Vagina (tissue), 2 donors: Measurements from ENCODE around the gene SORCS2. TPM values are rescaled to one million over a fixed set of nuclear protein-coding genes. Genes with fewer than 3 reads are reported as not detected.

Source experiments
- DNase-seq, 2 donors: peaks; one replicate each; pipeline ENCODE4 v3.0.0-alpha.2; 2017; ENCODE audit errors: extremely low spot score in 2 of 2
- H3K27ac ChIP-seq: fragments of 200-600 bp; sonication (generic); one replicate; pipeline ENCODE4 v1.5.1; 2019
- H3K27me3 ChIP-seq: fragments of 200-600 bp; sonication (generic); one replicate; pipeline ENCODE4 v1.5.1; 2019
- H3K36me3 ChIP-seq, 2 donors: fragments of 200-600 bp; sonication (generic); one replicate each; pipeline ENCODE4 v1.5.1; 2017 to 2019
- H3K4me1 ChIP-seq: fragments of 200-600 bp; sonication (generic); one replicate; pipeline ENCODE4 v1.5.1; 2019
- H3K4me3 ChIP-seq, 2 donors: fragments of 200-600 bp; sonication (generic); 1 replicate in 1 of 2; 2 replicates in 1 of 2; pipeline ENCODE4 v1.5.1; 2016 to 2019
- H3K9me3 ChIP-seq: fragments of 200-600 bp; sonication (generic); one replicate; pipeline ENCODE4 v1.5.1; 2019
- CTCF ChIP-seq, 3 experiments: fragments of 450-650 bp in 2 of 3; fragments of 200-600 bp in 1 of 3; sonication (generic) in 1 of 3; IDR thresholded peaks; one replicate each; pipeline ENCODE4 v1.5.1; 2017 to 2019; ENCODE audit warnings: antibody characterized with exemption in 3 of 3, mild to moderate bottlenecking in 2 of 3, moderate library complexity in 2 of 3
- POLR2A ChIP-seq, 2 donors: fragments of 450-650 bp; IDR thresholded peaks; one replicate each; pipeline ENCODE4 v1.6.1; 2017; ENCODE audit warnings: antibody characterized with exemption in 2 of 2, mild to moderate bottlenecking in 2 of 2, moderate library complexity in 2 of 2
- POLR2AphosphoS5 ChIP-seq, 2 donors: sonication (generic); formaldehyde crosslinking; IDR thresholded peaks; one replicate each; pipeline ENCODE4 v1.9.0; 2017; ENCODE audit warnings: antibody characterized with exemption in 2 of 2, mild to moderate bottlenecking in 2 of 2, low read depth in 1 of 2; ENCODE audit not compliant: insufficient read depth in 1 of 2
- intact Hi-C: fragments of 100-400 bp; cut with DNase I; formaldehyde crosslinking; loops from one replicate; pipeline ENCODE4 v1.15.1; 2023
- total RNA-seq: library from RNA; depleted of rRNA; stranded (reverse); fragments of >200 nt; gene quantifications from one replicate; pipeline ENCODE4 v1.2.3, GENCODE V29; 2016

The SORCS2 gene
- total RNA-seq, 1 donor from 2014 or later = 5.4 TPM

- no peak for DNase-seq
These were observed 137.8 kb downstream of the SORCS2 start for GRCh38 chr4:7330031-7330596.

DNA sequence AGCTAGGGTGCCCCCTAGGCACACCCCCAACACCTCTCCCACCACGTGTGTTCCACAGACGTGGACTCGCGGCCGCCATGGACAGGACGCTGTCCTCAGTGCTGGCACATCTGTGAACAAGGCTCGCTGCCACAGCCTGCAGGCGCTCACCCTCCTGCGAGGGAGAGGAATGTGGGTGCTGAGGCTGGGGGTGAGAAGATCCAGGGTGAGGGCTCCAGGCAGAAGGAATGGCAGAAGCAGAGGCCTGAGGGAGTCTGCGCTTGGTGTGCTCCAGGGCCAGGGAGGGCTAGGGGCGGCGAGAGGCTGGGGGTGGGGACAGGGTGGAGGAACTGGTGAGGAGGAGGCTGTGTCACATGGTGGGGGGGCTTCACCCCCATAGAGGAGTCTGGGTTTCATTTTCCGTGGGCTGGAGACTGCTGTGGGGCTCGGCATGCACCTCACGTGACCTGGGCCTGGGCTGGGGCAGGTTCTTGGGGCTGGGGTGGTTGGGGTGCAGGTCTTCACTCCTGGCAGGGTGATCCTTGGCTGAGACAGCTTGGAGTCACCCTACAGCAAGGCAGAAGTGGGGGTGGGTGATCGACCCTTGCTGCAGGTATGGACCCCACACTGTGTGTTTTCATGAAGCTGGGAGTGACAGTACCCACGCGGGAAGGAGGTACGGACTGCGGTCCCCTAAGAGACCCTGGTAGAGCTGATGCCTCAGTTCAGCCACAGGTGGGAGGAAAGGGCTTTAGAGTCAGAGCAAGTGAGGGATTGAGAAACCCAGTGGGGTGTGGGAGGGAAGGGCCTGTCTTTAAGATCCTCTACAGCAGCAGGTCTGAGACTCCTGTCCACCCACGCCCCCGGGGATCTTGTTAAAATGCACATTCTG lies 138.7 kb downstream of the SORCS2 start:
- Histone ChIP-seq H3K4me3 (no peak overlapping the region), H3K27ac (no peak overlapping the region), H3K4me1 (peaks cover 56% of the 10 kb centered on the region), H3K27me3 (no peaks in the 10 kb centered on the region), H3K36me3 (no peaks in the 10 kb centered on the region), H3K9me3 (no peaks in the 10 kb centered on the region)
- intact Hi-C loops = no loop called here
- DNase-seq = no peak
- TF ChIP-seq POLR2AphosphoS5 (IDR thresholded peaks at IDR 0.05; ENCODE audit: insufficient read depth in 1 of 2, low read depth in 1 of 2) (no peak), CTCF (IDR thresholded peaks at IDR 0.05) (no peak), POLR2A (IDR thresholded peaks at IDR 0.05) (no peak)

More at GRCh38 chr4:7330031-7330596, 137.8 kb downstream of the SORCS2 start:
- no peak for TF ChIP-seq CTCF (IDR thresholded peaks at IDR 0.05)
- Histone ChIP-seq H3K27ac (no peak overlapping the region), H3K27me3 (no peaks in the 10 kb centered on the region), H3K9me3 (no peaks in the 10 kb centered on the region), H3K36me3 (no peaks in the 10 kb centered on the region), H3K4me3 (no peak overlapping the region), H3K4me1 (peaks cover 47% of the 10 kb centered on the region)
- intact Hi-C loops = no loop called here

DNA sequence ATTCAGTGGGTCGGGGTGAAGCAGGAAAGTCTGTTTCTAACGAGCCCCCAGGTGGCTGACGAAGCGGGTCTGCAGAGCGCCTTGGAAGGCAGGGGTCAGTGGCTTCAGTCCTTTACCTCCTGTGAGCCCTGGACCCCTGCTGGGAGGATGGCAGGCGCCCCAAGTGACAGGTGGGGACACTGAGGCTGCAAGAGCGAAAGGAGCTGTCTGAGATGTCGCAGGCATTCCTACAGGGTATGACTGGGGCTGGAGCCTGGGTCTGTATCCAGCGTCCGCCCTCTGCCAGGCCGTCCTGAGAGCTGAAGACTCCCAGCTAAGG lies 139.3 kb downstream of the SORCS2 start:
- no peaks in the 10 kb centered on the region for H3K27me3 ChIP-seq
- TF ChIP-seq CTCF (IDR thresholded peaks at IDR 0.05) = no peak
- TF ChIP-seq POLR2A (IDR thresholded peaks at IDR 0.05) = no peak
- no peak for TF ChIP-seq POLR2AphosphoS5 (IDR thresholded peaks at IDR 0.05; ENCODE audit: insufficient read depth in 1 of 2, low read depth in 1 of 2)
- intact Hi-C loops = no loop called here
- H3K27ac ChIP-seq = no peak overlapping the region
- H3K36me3 ChIP-seq = no peaks in the 10 kb centered on the region
- H3K4me3 ChIP-seq = no peak overlapping the region
- H3K9me3 ChIP-seq = no peaks in the 10 kb centered on the region
- peaks cover 55% of the 10 kb centered on the region for H3K4me1 ChIP-seq
- DNase-seq = no peak

GRCh38 chr4:7332216-7333023 lies 140.1 kb downstream of the SORCS2 start:
- H3K9me3 ChIP-seq = no peaks in the 10 kb centered on the region
- peaks cover 47% of the 10 kb centered on the region for H3K4me1 ChIP-seq
- H3K4me3 ChIP-seq = no peak overlapping the region
- H3K27ac ChIP-seq = no peak overlapping the region
- no peaks in the 10 kb centered on the region for H3K27me3 ChIP-seq
- no peak for DNase-seq
- intact Hi-C loops = no loop called here
- H3K36me3 ChIP-seq = no peaks in the 10 kb centered on the region
- TF ChIP-seq POLR2A (IDR thresholded peaks at IDR 0.05) (no peak), POLR2AphosphoS5 (IDR thresholded peaks at IDR 0.05; ENCODE audit: insufficient read depth in 1 of 2, low read depth in 1 of 2) (no peak), CTCF (IDR thresholded peaks at IDR 0.05) (no peak)
